Inflammatory macrophage treated with lipopolysaccharide for 4 hours (primary cell): ENCODE measurements around the gene CCL20.
"Not testable (repeated sequence)": the region's sequence is repeated elsewhere in the genome, so short reads cannot be mapped to it uniquely, and the experiment has no call there.

Experiments
- DNase-seq: peaks from one replicate; pipeline ENCODE4 v3.0.0-alpha.2; 2020

The CCL20 gene

GRCh38 chr2:227813562-227814353, at the start of gene CCL20:
Gene CCL20 (plus strand): TSS chr2:227813842. CDS start chr2:227813912, 70 bp downstream.
- peak; percentile 87 for DNase-seq

- no peak for DNase-seq
These were observed 47.8 kb upstream of the CCL20 start for GRCh38 chr2:227765788-227766372.

- peak; percentile 61 for DNase-seq
These were observed 47.2 kb upstream of the CCL20 start for GRCh38 chr2:227766373-227766883.

- DNase-seq = no peak
These were observed 45.8 kb upstream of the CCL20 start for GRCh38 chr2:227767830-227768229.

GRCh38 chr2:227772197-227772661, 41.4 kb upstream of the CCL20 start:
- DNase-seq = no peak

GRCh38 chr2:227772932-227773331, 40.7 kb upstream of the CCL20 start:
- DNase-seq = no peak

- DNase-seq = no peak
These were observed 39.5 kb upstream of the CCL20 start for GRCh38 chr2:227774011-227774624.

GRCh38 chr2:227774895-227775842, 38.5 kb upstream of the CCL20 start:
- DNase-seq = no peak

GRCh38 chr2:227780981-227781615, 32.5 kb upstream of the CCL20 start:
- DNase-seq = no peak

GRCh38 chr2:227781841-227782240, 31.8 kb upstream of the CCL20 start:
- no peak for DNase-seq

- DNase-seq = no peak
These were observed 30.8 kb upstream of the CCL20 start for GRCh38 chr2:227782804-227783203.

- DNase-seq = peak; percentile 94
These were observed 30.1 kb upstream of the CCL20 start for GRCh38 chr2:227783404-227784138.

- DNase-seq = no peak
These were observed 28.3 kb upstream of the CCL20 start for GRCh38 chr2:227785293-227785692.

GRCh38 chr2:227788561-227789018, 25.1 kb upstream of the CCL20 start:
- DNase-seq = no peak

- DNase-seq = no peak
These were observed 23.8 kb upstream of the CCL20 start for GRCh38 chr2:227789803-227790202.

- no peak for DNase-seq
These were observed 20.4 kb upstream of the CCL20 start for GRCh38 chr2:227793148-227793712.

- peak; percentile 25 for DNase-seq
These were observed 17.5 kb upstream of the CCL20 start for GRCh38 chr2:227796045-227796711.

- not testable (repeated sequence) for DNase-seq
These were observed 16.9 kb upstream of the CCL20 start for GRCh38 chr2:227796768-227797167.

GRCh38 chr2:227799202-227799601, 14.4 kb upstream of the CCL20 start:
- DNase-seq = no peak

GRCh38 chr2:227802882-227803281, 10.8 kb upstream of the CCL20 start:
- DNase-seq = no peak
